NCI-H1694 treated with DMSO at 0.1 percent for 48 hours (cell line): ENCODE measurements around the gene AHSA1.
A peak's percentile ranks its signal among the peaks of the same experiment; 100 is the strongest.

ENCODE experiments used
- DNase-seq: peaks from one replicate; lab custom pipeline; 2025; lab: John Stamatoyannopoulos, UW

The AHSA1 gene

DNA sequence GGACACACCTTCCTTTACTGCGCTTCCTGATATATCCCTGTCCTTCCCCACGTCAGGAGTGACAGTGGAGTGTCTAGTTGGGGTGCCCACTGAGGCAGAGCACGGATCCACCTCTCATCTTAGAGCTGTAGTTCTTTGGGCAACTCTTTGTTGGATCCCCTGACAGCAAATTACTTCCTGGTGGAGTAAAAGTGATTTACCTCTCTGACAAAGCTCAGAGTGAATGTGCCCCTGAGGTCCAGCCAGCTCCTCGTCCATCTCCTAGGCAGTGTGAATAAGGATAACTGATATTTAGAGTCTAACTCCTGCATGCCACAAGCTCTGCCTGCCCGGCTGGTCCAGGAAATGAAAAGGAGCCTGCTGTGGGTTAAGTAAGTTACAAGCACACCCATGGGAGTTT, 16.0 kb downstream of the AHSA1 start:
- DNase-seq, result no peak

DNA sequence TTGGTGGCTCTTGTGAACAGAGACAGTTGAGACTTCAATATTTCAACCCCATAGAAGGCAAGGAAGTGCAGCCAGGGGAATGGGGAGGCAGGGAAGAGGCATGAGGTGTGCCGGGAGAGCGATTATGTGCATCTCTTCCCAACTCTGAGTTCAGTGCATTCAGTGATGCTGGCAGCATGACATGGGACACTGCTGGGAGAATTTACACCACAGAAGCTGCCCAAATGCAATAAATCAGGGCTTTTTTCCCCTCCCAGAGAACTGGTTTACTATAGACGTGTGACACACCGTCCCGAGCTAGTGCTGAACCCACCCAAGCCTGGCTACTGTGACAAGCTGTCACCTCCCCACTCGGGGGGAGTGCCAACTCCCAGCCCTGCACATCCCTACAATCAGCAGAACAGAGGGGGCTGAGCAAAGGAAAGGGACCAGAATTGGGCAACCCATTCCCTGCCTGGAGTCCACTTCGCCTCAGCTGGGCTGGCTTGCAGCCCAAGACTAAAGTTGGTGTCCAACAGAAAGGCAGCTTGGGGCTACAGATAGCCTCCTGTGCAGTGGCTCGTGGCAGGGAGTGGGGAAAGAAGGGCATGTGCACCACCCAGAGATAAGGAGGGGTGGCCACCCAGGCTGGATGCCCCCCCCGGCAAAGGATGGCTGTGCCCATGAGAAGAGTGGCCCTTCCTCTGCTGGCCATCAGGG, 16.7 kb downstream of the AHSA1 start:
- no peak for DNase-seq

DNA sequence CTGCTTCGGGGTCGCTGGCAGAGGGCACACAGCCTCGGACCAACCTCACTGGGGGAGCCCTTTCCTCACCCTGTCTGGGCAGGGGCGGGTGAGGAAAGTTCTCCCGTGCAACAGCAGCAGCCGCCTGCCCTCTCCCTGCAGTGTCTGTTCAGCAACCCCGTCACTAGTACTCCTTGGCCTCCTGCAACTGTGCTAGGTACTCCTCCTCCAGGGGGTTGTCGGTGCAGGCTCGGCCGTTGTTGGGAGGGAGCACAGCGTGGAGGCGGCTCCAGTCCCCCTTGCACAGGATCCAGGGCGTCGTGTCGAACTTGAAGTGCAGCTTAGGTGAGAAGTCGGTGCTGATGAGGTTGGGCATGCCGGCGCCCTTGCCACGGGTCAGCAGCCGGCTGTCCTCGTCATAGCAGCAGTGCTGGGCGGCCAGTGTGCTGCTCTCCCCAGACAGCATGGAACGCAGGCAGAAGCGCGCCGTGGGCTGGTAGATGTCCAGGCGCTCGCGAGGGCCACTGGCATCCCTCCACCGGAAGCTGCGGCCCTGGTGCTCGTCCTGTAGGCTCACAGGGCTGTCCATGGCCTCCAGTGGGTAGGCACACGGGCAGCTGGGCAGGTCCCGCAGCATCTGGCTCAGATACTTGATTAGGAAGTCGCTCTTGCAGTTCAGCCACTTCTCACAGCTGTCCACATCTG, 17.7 kb downstream of the AHSA1 start:
- no peak for DNase-seq

DNA sequence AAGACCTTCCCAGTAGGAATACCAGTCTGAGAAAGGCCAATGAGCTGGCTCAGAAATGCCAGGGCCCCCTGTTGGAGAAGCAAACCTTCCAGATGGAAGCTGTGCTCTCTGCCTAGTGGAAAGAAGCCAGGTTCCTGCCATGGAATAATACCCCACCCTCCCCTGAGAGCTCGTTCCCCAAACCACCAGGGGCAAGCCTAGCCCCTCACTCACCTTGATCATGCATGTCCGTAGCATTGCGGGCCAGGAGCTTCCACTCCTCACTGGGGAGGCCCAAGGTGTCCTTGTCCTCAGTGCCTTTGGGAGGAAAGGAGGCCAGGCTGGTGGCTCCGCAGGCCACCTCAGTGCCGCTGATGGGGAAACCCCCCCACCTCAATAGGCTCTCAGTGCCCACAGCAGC, 20.1 kb downstream of the AHSA1 start:
- no peak for DNase-seq

DNA sequence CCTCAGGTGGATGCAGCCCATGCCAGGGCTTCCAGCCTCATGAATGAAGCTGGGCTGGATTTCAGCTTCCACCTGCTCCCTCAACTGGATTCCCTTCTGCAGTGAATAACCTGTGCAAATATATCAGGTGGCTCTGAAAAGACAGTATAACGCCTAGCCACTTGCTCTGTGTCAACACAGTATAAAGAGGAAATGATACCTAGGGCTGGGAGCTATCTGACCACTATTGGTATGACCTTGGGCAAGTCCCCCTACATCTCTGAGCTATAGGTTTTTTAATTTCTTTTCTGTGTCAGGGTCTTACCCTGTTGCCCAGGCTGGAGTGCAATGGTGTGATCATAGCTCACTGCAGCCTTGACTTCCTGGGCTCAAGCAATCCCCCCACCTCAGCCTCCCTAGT, 20.9 kb downstream of the AHSA1 start:
- no peak for DNase-seq

DNA sequence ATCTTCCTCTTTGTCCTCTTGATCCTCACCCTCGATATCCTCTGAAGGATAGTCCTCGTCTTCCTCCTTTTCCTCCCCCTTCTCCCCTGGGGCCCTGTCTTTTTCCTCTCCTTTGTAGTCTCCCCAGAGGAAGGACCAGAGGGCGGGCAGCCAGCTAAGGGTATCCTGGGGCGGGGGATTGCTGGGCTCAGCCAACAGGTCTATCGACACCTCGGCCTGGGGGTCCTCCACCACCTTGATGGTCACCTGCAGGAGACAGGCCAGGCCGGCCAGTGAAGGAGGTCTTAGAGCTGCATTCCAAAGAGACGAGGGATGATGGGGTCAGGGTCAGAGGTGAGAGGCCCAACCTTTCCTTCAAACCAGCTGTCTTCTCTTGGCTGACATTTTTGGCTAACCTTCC, 24.5 kb downstream of the AHSA1 start:
- DNase-seq, result no peak

DNA sequence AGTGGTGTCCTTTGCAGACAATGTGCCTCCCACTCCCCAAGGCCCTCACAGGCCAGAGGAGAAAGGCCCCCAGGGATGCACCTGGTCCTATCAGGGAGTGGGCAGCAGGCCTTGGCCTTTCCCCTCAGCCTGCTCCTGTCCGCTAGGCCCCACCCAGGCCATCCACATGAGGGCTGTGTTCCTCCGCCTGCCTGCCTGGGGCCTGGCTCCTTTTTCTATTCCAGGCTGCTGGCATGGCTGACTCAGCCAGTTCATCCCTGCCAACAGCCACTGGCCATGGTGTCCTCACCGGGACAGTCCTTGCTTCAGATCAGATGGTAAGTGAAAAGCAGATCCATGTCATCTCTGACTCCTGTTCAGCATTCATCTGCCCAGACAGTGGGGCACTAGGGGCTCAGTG, 27.4 kb downstream of the AHSA1 start:
- DNase-seq, result no peak

DNA sequence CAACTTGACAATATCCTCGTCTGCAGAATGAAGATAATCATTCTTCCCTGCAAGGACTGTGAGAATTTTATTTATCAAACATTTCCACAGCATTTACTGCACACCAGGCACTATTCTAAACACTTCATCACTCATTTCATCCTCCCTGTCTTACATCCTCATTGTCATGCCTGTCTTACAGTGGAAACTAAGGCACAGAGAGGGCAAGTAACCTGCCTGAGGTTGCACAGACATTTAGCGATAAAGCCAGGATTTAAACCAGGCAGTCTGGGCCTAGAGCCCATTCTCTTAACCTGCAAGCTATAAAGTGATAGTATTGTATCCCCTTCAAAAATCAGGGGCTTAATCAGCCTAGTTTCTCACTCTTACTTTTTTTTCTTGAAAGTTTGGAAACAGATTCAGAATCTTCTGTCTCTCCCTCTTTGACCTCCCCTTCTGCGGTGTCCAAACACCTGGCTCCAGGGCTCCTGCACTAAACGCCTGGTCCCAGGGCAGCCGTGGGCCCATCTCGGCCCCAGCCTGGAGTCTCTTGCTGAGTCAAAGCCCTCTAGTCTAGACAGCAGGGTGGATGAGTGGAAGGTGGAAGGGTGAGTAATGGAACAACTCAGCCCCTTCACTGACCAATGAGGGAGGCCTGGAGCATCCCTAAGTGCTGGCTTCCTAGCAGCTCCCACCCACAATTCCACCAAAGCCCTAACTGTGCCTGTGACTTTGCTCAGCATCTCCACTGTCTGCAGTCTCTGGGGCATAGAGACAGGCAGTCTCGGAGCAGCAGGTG, 28.2 kb downstream of the AHSA1 start:
- DNase-seq, result no peak

DNA sequence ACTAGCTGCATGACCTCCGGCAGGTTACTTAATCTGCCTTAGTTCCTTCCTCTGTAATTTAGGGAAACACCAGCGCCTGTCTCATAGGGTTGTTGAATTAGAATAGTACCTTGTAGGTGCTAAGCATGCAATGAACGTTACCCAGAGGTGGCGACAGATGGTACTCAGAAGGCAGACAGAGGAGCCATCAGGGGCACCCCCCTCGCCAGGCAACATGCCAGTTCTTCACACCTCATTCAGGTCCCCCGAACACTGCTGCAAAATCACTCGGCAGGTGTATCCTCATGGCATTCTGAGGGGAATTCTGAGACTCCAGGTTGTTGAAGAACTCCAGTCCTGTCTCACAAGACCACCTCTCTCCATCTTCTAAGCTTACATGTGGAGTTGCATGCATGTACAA, 30.7 kb downstream of the AHSA1 start:
- peak; percentile 54 for DNase-seq

DNA sequence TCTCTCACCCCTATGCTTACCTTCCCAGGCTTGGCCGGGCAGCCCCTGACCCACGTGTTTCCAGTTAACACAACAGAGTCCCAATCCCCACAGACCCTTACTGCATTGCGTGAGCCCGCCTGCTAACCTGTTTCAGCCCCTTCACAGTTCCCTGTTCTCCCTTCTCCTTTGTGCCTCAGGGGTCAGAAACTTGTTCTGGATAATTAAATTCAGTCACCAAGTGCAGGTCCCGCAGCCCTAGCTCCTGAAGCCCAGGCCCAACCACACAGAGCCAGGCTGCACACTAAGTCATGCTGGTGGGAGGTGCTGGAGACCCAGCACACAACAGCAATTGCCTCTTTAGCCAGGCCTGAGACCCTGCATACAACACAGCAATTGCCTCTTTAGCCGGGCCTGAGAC, 31.1 kb downstream of the AHSA1 start:
- DNase-seq, result no peak

DNA sequence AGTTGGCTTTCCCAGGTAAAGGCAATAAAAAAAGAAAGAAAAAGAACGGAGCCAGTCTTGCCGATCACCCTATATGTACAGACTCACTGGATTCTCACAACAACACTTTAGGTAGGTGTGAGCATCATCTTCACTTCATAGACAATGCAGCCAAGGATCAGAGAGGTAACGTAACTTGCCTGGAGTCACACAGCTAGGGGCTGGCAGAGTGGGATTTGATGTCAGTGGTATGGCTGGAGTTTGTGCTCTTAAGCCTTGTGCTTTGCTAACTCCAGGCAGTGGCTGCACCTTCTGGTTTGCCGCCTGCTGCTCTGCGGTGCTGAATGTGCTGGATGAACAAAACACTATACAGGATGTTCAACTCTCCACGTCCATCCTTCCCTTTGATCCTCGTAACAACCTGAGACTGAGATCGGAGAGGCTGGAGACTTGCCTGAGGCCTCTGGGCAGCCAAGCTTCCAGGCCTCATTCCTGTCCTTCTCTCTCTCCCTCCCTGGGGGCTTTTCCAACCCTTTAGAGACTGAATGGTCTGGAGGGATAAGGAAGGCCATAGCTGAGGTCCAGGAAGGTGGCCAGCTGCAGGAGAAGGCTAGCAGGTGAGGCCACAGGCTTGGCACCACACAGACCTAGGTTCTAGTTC, 32.6 kb downstream of the AHSA1 start:
- no peak for DNase-seq

DNA sequence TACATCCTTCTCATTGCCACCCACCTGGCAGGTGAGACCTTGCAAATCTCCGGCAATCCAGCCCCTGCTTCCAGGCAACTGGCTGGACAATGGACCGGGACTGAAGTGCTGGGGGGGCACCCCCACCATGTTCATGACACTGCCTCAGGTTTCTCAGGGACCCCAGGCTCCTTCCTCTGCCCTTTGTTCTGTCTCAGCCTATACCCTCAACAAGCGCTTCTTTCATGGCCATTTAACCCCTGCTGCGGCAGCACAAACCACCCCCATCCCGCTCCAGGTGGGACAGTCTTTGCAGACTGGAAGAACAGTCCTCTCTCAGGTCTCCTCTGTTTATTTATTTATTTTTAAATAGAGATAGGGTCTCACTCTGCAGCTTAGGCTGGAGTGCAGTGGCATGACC, 33.2 kb downstream of the AHSA1 start:
- DNase-seq, result no peak

DNA sequence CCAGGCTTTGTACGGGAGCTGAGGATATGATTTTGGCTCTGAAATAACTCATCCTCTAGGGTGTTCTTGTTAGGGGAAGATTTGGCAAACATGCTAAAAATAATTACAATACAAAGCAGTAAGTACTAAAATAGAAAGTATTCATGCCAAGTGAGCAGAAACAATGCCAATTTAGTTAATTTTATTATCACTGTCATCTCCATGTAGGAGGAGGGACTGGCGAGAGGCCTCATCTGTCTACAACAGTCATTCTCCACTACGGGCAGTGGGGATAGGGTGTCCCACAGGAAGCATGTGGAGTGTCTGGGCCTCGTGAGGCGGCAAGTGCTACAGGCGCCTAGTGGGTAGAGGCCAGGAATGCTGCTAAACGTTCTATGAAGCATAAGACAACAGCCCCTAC, 37.4 kb downstream of the AHSA1 start:
- DNase-seq, result no peak

DNA sequence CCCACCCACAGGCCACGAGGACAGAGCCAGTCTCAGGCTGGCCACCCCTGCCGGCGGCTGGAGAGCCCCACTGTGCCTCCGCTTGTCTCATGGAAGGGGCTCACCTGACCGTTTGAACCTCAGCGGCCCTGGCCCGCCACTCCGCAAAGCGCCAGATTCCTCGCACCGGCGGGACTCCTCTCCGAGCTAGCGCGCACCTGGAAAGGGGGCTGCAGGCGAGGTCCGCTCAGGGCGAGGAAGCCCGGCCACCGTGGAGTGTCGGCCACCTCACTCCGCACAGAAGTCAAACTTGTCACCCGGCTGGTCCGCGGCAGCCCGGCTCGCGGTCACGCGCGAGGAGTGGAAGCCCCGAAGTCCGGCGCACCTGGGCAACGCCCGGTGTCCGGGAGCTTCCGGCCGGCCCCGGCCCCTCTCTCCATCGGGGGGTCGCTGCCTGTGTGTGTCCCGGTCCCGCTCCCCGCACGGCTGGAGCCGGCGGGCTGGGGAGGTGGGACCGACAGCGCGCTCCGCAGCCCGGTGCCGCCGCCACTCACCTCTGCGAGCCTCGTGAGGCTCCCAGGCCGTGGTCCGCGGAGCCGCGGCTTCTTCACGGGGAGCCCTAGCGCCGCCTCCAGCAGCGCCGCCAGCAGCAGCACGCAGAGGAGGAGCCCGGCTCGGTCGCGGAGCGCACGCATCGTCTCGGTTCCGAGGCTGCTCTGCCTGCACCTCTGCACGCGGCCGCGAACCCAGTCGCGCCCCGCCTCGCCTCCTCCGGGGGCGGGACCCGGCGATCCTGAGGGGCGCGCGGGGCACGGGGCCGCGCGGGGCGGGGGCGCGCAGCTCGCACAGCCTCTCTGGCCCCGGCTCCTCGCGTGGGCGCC, 40.5 kb downstream of the AHSA1 start, which contains the start of gene ISM2:
TSS of gene ISM2 (minus strand) at position 697 of the 860 bp plus-strand sequence. CDS start at position 674, 23 bp downstream.
- DNase-seq, result peak; percentile 54

DNA sequence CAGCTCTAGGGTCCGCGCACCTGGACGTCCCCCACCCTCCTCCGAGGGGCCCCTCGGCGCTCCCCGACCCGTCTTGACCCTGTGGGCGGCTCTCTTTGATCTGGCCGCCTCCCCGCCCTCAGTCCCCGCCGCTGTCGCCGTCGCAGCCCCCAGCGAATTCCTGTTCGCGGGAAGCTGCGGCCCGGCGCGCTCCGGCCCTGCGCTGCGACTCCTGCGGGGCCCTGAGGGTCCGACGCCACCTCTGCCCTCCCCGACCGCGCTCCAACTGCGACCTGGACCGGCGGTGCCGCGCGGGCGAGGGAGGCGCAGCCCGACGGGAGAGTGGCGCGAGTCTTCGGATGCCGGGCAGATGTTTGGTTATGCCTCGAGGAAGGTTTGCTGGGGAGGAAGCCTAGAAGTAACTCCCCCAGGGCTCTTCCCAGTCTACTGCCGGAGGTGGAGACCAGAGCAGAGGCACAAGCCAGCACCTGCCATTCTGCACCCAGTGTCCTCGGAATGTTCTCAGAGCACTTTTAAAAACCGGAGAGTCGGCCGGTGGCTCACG, 41.2 kb downstream of the AHSA1 start:
- no peak for DNase-seq

DNA sequence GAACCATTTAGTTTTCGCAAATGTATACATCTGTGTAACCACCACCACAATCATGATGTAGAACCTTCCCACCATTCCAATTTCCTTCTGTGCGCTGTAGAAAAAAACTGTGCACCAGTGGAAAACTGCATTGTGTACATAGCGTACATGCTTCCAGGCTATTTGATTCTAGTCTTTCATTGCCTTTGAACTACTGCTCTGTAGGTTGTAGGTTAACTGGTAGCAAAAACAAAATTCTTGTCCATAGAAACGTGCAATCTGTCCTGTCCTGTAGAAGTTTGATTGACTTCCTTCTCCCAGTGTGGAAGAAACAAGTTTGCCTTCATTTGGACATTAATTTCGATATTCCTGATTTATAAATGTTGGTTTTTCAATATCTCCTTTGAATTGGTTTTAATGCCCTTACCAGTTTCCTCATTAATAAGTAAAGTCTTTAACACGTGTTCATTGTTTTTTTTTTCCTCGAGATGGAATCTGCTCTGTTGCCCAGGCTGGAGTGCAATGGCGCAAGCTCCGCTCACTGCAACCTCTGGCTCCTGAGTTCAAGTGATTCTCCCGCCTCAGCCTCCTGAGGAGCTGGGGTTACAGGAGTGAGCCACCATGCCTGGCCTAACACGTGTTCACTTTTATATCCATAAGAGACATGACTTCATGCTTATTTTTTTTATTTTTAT, 44.4 kb downstream of the AHSA1 start:
- DNase-seq, result no peak

DNA sequence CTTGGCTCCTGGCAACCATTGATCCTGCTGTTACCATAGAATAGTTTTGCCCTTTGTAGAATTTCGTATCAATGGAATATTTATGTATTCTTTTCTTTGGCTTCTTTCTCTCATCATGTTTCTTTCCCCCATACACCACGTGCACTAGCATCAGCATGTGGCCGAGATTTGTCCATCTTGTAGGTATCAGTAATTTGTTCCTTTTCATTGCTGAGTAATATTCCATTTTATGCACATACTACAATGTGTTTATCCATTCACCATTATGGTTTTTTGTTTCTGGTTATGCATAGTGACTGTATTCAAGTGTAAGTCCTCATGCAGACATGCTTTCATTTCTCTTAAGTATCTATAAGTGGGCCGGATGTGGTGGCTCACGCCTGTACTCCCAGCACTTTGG, 45.2 kb downstream of the AHSA1 start:
- DNase-seq, result no peak

DNA sequence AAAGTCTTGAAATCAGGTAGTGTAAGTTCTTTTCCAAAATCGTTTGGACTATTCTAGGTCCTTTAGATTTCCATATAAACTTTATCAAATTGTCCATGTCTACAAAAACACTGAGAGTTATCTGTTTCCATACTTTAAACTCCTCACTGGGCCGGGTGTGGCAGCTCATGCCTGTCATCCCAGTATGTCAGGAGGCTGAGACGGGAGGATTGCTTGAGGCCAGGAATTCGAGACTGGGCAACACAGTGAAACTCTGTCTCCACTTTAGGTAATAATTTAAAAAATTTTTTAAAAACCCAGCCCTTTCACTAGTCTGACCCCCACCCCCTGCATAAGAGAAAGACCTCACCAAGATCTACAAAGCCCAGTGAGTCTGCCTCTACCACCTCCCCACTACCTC, 47.1 kb downstream of the AHSA1 start:
- no peak for DNase-seq

DNA sequence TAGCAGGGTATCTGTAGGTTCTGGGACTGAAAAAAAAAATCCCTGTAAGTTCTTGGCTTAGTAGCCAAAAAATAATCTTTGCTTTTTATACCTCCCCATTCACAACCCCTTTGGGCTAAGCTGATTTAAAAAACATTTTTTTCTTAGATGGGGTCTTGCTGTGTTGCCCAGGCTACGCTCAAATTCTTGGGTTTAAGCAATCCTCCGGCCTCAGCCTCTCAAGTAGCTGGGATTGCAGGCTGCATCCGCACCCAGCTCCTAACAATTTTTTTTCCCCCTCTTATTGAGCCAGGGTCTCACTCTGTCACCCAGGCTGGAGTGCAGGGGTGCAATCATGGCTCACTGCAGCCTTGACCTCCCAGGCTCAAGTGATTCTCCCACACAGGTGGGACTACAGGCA, 49.9 kb downstream of the AHSA1 start:
- DNase-seq, result no peak

DNA sequence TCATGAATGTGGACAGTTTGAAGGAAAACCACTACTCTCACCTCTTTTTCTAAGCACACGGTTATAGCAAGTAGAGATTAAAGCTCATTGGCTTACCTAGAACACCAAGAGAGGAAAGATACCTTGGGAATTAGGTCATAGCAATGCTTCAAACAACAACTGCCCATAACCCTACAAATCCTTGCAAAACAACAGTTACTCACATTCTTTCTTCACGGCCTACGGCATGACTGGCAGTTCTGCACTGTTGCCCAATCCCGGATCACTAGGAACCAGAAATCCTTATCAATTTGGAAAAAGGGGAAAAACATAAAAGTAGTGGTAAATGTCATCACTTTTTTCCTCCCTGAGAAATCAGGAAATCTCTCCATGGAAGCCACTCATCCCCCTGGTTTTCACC, 50.4 kb downstream of the AHSA1 start:
- DNase-seq, result no peak

DNA sequence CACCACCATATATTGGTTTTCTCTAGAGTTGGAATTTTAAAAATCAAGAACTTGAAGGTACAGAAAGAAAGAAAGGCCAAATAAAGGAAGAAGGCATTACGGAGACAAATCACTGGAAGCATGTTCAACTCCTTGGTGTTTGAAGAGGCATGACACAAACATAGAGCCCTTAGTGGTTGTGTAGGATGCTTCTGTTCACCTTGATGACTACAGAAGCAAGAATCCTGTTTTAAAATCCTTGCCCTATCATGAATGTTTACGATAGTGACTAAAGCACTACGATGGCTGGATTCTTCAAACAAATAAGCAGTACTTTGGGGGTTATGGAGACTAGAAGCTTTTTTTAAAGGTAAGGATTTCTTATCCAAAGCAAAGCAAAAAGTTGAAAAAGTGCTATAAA, 51.0 kb downstream of the AHSA1 start:
- no peak for DNase-seq
